ENCODE results near the gene TMEM183A.

TMEM183A gene

DNA sequence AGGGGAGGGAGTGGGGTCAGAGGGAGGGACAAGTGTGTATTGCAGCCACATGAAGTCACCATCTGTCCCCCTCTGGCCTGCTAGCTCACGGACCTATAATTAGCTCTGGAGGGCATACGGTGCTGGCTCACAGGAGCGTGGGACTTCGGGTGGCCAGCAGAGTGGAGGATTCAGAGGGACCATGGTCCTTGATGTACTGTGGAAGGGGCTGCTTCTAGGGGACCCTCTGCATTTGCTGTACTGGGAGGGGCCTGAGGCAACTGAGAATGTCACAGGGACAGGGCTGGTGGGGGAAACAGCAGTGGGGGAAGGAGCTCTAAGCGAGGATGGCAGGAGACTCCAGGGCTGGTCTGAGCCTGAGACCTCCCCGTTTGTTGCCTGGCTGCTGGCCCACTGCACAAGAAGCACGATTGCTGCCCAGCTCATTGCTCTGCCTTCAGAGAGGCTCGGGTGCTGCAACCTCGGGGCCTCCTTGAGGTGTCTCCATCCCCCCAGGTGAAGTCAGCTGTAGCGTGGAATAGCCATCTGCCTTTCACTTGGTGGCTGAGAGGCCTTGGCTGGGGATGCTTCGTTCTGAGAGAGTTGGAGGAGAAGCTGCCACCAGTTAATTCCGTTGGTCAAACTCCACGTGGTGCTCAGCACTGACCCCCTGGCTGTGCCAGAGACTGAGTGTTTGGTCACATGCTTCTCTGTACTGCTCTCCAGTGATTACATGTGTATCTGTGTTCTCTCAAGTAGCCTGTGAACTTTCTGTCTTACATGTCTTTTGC lies 21.8 kb downstream of the TMEM183A start:
- no peak overlapping the region for H3K4me3 ChIP-seq (ENCODE audit: low read depth, low read length)
- DNase-seq (ENCODE audit: low read depth), result no peak
- no peak for TF ChIP-seq CTCF (IDR thresholded peaks at IDR 0.05; ENCODE audit: control insufficient read depth, extremely low read depth, insufficient read depth)

DNA sequence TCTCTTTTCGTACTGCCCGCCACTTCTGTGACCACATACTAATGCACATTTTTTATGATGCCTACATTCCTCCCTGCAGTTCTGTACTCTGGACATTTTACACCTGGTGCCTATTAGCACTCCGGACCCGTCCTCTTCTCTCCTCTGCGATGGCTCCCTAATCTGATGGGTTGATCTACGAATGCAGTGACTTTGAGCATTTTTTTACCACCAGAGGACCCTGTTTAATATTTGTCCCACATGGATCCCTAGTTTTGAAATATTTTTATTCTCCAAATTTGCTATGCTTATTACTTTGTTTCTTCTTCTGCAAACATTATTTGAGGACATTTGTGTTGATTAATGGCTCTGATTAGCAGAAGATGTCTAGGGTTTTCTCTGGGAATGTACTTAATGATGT lies 24.3 kb downstream of the TMEM183A start:
- no peak for DNase-seq (ENCODE audit: low read depth)
- no peak overlapping the region for H3K4me3 ChIP-seq (ENCODE audit: low read depth, low read length)
- TF ChIP-seq CTCF (IDR thresholded peaks at IDR 0.05; ENCODE audit: control insufficient read depth, extremely low read depth, insufficient read depth), result 0 out of 2 replicates have a peak, but pooled peaks have one; percentile 8

GRCh38 chr1:203033287-203033686 lies 26.1 kb downstream of the TMEM183A start:
- TF ChIP-seq CTCF (IDR thresholded peaks at IDR 0.05; ENCODE audit: control insufficient read depth, extremely low read depth, insufficient read depth), result no peak
- H3K4me3 ChIP-seq (ENCODE audit: low read depth, low read length), result no peak overlapping the region
- DNase-seq (ENCODE audit: low read depth), result no peak

DNA sequence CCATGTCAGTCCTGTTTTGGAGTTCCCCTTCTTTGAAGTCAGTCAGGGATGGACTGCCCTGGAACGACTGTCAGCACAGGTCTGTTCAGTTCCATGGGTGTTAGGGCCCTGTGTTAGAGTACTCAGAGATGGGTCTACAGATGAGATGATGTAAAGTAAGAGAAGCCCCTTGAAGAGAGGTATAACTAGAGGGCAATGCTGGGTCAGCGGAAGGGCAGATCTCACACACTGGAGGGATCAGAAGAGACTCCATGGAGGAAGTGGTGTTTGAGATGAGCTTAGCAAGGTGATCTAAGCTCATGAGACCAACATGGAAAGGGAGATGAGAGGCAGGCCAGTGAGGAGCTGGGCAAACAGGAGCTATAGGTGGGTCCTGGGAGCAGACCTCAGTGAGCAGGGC lies 26.7 kb downstream of the TMEM183A start:
- TF ChIP-seq CTCF (IDR thresholded peaks at IDR 0.05; ENCODE audit: control insufficient read depth, extremely low read depth, insufficient read depth), result no peak
- no peak for DNase-seq (ENCODE audit: low read depth)
- H3K4me3 ChIP-seq (ENCODE audit: low read depth, low read length), result no peak overlapping the region

DNA sequence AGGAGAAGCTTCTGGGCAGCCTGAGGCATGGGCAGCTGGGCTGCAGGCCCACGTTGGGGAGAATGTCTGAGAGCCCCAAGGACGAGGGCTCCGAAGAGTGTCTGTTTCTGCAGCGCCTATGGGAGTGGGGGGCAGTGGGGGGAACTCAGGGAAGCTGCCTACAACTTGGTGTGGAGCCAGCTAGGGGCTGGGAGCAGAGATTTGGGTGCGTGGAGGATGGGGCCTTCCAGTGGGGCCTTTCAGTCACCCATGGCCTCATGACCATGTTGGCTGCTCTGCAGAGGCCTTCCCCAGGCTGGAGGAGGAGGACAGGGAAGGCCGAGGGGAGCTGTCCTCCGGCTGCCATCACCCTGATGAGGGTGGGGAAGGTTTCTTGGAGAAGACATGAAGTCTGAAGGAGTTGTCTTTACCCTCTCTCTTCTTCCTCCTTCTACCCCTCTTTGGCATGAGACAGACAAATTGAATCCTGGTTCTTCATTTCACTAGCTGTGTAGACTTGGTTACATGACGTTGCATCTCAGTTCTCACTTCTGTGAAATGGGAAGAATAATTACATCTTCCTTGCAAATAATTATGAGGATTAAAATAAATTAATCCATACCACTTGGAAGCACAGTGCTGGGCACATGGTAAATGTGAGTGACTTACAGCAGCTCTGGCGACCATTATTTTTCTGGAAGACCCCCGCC lies 27.4 kb downstream of the TMEM183A start:
- TF ChIP-seq CTCF (IDR thresholded peaks at IDR 0.05; ENCODE audit: control insufficient read depth, extremely low read depth, insufficient read depth), result no peak

DNA sequence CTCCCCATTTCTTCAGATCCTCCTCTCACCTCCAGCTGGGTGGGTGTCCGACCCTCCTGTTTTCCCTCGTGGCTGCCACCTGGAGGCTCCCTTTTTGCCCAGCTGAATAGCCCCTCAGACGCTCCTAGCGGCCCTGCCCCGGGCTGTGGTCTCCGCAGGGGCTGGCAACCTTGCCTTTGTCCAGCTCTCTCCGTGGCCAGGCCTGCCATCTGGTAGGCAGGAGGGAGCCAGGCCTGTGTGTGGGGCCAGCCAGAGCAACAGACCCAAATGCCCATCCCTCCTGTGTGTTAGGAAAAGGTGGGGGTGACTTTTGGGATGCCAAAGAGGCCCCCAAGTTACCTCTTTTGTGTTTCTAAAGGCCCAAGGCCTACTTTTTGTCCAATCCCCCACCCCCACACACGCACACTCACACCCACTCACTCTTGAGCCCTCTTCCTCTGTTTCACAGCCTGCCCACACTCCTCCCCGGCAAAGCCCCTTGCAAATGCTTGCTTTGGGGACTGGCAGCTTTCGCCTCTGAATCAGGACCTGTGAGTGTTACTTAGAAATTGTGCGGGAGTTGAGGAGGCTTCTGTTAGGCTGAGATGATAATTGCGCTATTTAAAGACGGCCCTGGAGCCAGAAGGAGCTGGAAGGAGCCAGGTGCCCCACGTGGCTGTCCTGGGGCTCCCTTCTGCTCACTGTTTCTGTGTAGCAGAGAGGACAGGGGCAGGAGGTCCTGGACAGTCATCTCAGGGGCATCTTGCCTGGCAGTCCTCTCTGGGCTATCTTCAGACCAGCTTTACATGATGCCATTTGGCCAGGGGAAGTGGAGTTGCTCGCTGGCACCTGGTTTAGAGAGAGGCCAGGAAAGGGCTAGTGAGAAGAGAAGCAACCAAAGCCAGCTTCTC lies 28.2 kb downstream of the TMEM183A start:
- no peak for DNase-seq (ENCODE audit: low read depth)
- no peak overlapping the region for H3K4me3 ChIP-seq (ENCODE audit: low read depth, low read length)
- TF ChIP-seq CTCF (IDR thresholded peaks at IDR 0.05; ENCODE audit: control insufficient read depth, extremely low read depth, insufficient read depth), result no peak

More for the DNA sequence above, 27.4 kb downstream of the TMEM183A start:
- DNase-seq (ENCODE audit: low read depth), result no peak
- no peak overlapping the region for H3K4me3 ChIP-seq (ENCODE audit: low read depth, low read length)

Measured in LNCaP clone FGC (cell line).